Left hindlimb (tissue), 1 donor: ENCODE data around the gene CAMK1D.

ENCODE experiments used
- DNase-seq: peaks from one replicate; pipeline ENCODE4 v3.0.0-alpha.2; 2018

CAMK1D gene

GRCh38 chr10:12774204-12774894 lies 425.0 kb downstream of the CAMK1D start:
- no peak for DNase-seq

- DNase-seq, result no peak
Observed at GRCh38 chr10:12777840-12778585, 428.7 kb downstream of the CAMK1D start.

DNA sequence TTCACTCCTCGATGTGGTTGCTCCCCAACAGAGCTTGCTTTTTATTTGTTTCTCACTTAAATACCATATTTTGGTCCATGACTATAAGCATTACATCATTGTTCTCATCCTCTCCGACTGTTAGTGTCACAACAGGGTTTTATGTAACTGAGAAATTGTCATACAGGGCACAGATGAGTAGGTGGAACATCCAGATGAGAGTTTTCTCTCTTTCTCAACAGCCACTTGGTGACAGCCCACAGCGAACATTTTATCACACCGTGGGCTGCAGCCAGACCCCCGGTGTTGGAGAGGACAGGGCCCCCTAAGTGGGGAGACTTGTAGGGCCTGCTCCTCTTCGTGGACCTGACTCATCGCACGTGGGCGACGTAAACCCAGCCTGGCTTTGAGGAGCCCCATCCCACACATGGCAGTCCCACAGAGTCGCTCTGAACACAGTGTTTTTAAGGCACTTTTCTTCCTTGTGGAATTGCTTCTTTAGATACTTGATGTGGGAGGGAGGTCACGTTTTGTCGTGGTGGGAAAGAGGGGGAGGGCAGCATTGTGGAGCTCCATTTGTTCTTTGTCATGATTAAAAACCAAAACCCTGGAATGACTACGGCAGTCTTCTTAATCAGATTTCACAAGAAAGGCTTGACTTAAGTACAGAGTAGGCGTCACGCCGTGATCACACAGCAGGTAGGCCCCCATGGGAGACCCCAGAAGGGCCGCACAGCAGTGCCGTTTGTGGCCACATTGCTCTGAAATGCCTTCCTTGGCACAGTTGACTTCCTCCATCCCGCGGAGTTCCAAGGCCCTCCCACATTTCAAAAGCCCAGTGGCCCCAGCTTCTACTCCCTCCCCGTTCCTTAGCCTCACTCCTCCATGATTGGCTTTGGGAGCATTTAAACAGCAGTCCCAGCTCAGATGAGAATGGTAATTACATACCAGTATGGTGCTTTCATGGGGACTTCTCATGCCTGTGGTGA lies 431.6 kb downstream of the CAMK1D start:
- peak; percentile 57 for DNase-seq

DNA sequence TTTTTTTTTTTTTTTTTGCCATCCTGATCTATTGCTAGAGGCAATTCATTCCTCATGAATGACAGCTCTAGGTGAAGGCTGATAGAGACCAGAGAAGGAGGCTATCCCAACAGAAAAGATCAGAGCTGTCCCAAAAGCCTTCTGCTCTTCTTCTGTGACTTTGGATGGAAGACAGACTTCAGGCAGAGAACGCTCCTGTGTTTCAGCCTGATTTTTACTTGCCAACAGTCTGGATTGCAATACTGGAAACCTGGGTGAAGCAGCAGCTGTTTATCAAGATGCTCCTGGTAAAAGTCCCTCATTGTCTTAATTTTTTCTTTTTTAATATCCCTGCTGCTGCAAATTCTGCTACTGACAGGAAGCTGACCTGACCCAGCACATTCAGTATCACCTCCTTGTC lies 432.6 kb downstream of the CAMK1D start:
- no peak for DNase-seq

DNA sequence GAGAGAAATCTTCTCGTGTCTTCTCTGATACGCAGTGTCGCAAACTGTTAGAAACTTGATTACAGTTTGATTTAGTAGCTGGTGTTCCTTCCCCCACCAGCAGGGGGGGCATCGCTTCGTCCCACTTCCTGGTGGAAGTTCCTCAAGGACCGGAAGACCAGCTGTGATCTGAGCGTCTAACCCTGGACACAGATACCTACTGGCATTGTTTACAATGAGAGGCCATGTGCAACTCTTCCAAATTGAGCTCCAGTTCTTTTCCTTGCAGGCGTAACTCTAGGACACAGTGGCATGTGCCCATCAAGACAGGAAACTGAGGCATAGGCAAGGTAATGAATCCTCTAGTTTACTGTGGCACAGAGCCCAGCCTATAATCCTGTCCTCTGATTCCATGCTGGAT lies 433.2 kb downstream of the CAMK1D start:
- no peak for DNase-seq

DNA sequence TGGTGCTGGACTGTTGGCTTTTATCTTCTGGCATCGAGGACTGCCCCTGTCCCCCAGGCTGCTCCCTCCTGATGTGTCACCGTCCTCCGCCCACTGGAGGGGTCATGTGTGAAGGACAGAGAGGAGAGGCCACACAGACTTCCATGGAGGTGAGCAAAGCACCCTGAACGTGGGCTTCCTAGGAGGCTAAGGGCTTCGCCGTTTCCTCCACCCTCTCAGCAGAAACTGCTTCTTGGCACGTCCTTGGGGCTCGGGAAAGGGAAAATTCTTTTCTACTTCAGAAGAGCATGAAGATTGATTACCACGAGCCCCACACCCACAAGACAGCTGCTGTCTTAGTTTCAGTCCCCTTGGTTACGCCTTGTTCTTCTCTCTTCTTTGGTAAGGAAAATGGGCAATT lies 433.9 kb downstream of the CAMK1D start:
- DNase-seq, result peak; percentile 59

GRCh38 chr10:12784646-12785045 lies 435.3 kb downstream of the CAMK1D start:
- no peak for DNase-seq

- no peak for DNase-seq
Observed at GRCh38 chr10:12785415-12785831, 436.1 kb downstream of the CAMK1D start.

DNA sequence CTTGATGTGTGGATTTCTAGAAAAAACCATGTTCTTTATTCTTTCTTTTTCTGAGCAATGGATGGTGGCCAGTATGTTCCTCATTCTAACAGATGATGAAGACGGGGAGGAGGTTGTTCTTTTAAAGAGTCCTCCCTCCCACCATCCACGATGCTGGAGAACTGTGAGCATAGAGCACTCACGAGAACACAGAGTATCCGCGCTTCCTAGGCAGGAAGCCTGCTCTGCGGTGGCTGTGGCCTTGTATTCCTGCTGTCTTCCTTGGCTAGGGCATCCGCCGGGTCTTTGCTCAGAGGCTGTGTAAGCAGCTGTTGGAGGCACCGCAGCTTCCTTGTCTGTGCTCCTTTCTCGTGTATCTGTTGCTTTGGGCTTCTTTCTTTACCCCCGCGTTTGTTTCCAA lies 437.9 kb downstream of the CAMK1D start:
- DNase-seq, result no peak

GRCh38 chr10:12788277-12788676 lies 438.9 kb downstream of the CAMK1D start:
- no peak for DNase-seq

DNA sequence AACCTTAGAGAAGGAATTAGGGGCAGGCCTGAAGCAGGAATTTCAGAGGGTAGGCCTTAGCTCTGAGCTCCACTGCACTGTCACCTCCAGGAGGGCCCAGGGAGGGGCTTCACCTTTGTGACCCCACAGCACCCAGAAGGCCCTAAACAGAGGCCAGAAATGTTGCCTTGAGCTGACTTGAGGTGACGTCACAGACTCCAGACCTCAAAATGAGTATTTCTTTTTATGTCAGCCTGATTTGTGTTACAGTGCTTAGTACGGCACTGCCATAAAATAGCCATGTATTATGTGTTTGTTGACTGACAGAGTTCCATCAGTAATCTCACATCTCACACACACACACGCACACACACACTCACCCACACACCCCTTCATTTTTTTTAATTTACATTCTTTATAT lies 440.9 kb downstream of the CAMK1D start:
- no peak for DNase-seq

DNA sequence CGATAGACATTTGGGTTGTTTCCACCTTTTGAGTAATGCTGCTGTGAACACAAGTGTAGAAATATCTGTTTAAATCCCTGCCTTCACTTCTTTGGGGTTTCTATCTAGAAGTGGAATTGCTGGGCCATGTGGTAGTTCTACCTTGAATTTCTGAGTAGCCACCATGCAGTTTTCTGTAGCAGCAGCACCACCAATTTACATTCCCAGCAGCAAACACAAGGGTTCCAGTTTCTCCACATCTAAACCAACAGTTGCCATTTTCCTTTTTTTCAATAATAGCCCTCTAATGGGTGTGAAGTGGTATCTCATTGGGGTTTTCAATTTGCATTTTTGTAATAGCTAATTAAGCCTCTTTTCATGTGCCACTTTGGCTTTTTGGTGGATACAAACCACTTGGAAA lies 442.4 kb downstream of the CAMK1D start:
- DNase-seq, result no peak

GRCh38 chr10:12792889-12793556 lies 443.7 kb downstream of the CAMK1D start:
- no peak for DNase-seq

DNA sequence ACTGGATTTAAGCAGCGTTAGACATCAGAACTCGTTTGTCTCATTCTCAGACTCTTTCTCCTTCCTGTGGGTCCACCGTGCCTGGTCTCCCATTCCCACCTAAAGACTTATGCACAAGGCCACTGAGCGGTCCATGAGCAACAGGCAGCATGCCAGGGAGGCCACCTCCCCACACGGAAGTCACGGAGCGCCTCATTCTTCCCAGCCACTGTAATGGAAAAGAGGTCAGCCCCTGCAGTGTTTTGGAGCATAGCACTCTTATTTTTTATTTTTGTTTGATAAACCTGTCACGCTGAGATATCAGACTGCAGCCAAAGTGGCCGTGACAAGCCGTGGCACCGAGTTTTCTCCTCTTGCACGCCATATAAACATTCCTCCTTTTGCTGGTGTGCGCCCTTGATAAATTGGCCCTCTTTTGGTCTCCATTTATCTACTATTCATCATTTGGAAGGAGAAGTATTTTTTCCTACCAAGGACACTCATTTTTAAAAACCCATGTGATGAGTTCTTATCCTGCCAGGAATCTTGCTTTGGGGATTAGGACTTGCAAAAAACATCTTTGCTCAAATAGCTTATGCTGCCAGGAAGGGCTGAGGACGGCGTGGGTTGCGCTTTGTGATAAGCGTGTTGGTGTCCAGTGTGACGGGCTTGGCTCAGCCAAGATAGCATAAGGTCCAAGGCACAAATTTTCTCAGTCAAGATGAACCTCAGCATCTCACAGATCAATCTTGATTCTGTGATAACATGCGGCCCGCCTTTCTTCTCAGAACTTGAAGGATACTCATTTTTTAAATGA lies 446.2 kb downstream of the CAMK1D start:
- DNase-seq, result no peak

GRCh38 chr10:12796401-12797160 lies 447.2 kb downstream of the CAMK1D start:
- DNase-seq, result no peak

GRCh38 chr10:12797471-12798262 lies 448.3 kb downstream of the CAMK1D start:
- DNase-seq, result no peak

DNA sequence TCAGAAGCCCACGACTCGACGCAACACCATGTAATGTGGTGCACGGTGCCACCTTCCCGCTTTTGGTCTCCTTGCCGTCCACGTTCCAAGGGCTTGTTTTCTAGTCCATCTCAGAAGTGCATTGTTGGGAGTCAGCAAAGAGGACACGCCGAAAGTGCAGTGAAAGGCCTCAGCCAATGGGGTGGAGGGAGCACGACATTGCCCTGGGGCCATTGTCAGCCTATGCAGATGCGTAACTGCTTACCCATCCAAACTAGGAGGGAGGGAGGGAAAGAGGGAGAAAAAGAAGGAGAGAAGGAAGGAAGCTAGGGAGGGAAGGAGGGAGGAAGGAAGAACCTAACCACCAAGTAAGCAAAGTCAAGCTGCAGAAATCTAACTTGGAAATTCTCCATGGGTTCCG lies 449.8 kb downstream of the CAMK1D start:
- DNase-seq, result no peak

- no peak for DNase-seq
Observed at GRCh38 chr10:12799714-12800113, 450.4 kb downstream of the CAMK1D start.

GRCh38 chr10:12800302-12800701 lies 451.0 kb downstream of the CAMK1D start:
- no peak for DNase-seq
